LNCaP clone FGC (cell line): ENCODE results near the gene GPR33.
"Not testable (repeated sequence)": the region's sequence is repeated elsewhere in the genome, so short reads cannot be mapped to it uniquely, and the experiment has no call there.

Experiments used
- DNase-seq: peaks from one replicate; pipeline ENCODE4 v3.0.0-alpha.2; 2011; ENCODE audit warnings: low read depth
- H3K4me3 ChIP-seq: 2 replicates; pipeline ENCODE4 v1.5.1; 2011; ENCODE audit warnings: mild to moderate bottlenecking, low read depth, low read length, control low read depth
- TF ChIP-seq, protein P1 (sequence below): IDR thresholded peaks from 2 replicates; pipeline ENCODE4 v1.5.1; 2012; ENCODE audit warnings: mild to moderate bottlenecking; ENCODE audit not compliant: control insufficient read depth, insufficient read depth; ENCODE audit errors: extremely low read depth

GPR33 gene

DNA sequence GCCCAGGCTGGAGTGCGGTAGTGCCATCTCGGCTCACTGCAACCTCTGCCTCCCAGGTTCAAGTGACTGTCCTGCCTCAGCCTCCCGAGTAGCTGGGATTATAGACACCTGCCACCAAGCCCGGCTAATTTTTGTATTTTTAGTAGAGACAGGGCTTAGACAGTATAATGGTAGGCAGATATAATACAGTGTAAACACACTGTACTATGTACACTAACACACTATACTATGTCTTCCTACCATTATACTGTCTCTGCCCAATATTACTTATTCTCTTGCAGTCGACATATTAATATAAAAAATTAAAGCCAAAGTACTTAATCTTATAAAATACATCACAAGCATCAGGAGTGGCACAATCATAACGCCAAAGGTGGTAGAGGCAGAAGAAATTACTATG, 45.6 kb downstream of the GPR33 start:
- no peak overlapping the region for H3K4me3 ChIP-seq
- DNase-seq: no peak
- TF ChIP-seq, protein P1, sequence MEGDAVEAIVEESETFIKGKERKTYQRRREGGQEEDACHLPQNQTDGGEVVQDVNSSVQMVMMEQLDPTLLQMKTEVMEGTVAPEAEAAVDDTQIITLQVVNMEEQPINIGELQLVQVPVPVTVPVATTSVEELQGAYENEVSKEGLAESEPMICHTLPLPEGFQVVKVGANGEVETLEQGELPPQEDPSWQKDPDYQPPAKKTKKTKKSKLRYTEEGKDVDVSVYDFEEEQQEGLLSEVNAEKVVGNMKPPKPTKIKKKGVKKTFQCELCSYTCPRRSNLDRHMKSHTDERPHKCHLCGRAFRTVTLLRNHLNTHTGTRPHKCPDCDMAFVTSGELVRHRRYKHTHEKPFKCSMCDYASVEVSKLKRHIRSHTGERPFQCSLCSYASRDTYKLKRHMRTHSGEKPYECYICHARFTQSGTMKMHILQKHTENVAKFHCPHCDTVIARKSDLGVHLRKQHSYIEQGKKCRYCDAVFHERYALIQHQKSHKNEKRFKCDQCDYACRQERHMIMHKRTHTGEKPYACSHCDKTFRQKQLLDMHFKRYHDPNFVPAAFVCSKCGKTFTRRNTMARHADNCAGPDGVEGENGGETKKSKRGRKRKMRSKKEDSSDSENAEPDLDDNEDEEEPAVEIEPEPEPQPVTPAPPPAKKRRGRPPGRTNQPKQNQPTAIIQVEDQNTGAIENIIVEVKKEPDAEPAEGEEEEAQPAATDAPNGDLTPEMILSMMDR: no peak

DNA sequence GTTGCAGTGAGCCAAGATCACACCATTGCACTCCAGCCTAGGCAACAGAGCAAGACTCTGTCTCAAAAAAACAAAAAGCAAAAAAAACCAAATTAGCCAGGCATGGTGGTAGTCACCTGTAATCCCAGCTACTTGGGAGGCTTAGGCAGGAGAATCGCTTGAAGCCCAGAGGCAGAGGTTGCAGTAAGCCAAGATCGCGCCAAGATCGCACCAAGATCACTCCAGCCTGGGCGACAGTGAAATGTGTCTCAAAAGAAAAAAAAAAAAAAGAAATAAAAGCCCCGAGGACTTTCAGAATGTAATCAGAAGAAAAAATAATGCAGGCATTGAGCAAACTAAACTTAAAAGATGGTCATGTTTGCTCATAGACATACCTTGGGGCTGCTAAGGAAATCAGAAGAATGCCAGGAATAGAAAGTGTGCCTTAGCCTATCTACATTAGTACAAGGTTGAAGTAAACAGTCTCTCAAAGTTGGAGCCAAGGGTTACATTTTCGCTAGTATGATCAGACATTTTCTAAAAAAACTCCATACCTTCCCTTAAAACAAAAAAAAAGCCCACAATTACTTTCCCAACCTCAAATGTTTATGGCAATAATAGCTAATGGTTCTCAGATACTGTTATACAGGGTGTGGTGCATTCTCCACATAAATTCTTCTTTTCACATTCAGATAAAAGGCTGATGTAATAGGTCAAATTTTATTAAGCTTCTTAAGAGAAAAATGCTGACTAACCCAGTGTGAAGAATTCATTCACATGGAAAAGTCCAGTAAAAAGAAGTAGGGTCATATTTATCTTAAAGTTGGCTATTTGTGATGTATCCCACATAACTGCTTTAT, 46.3 kb downstream of the GPR33 start:
- no peak for DNase-seq
- H3K4me3 ChIP-seq: no peak overlapping the region

DNA sequence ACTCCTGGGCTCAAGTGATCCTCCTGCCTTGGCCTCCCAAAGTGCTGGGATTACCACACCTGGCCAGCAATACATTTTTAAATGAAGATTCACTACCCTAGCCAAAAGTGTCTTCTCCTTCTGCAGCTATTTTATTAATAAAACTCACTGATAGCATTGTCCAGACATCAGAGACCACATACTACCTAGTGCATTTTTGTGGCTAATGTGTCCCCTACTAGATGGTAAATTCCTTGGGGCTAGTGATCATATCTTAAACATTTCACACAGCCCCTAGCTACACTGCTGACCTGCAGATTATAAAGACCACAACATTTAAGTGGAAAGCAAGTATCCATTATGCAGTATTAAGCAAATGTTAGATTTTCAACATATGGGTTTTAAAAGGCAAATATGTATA, 47.6 kb downstream of the GPR33 start:
- no peak overlapping the region for H3K4me3 ChIP-seq
- DNase-seq: no peak
- TF ChIP-seq, protein P1: no peak

More for the DNA sequence above, 46.3 kb downstream of the GPR33 start:
- TF ChIP-seq, protein P1: no peak

DNA sequence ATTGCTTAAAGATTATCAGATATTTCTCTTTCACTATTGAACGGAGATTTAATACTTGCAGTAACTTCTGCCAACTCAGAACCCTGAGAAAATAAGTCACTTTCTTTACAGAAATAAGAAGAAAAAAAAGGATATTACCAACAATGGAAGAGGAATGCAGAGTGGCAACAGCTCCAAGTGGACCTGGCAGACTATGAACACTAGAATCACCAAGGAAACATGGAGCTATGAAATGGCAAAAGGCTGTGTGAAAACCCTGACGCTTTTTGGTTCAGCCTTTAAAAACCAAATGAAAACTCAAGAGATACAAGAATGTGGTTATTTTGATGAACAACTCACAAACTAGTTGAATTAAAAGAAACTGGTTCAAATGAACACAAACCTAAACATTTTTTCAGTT, 48.3 kb downstream of the GPR33 start:
- H3K4me3 ChIP-seq: no peak overlapping the region
- DNase-seq: no peak
- TF ChIP-seq, protein P1: no peak

DNA sequence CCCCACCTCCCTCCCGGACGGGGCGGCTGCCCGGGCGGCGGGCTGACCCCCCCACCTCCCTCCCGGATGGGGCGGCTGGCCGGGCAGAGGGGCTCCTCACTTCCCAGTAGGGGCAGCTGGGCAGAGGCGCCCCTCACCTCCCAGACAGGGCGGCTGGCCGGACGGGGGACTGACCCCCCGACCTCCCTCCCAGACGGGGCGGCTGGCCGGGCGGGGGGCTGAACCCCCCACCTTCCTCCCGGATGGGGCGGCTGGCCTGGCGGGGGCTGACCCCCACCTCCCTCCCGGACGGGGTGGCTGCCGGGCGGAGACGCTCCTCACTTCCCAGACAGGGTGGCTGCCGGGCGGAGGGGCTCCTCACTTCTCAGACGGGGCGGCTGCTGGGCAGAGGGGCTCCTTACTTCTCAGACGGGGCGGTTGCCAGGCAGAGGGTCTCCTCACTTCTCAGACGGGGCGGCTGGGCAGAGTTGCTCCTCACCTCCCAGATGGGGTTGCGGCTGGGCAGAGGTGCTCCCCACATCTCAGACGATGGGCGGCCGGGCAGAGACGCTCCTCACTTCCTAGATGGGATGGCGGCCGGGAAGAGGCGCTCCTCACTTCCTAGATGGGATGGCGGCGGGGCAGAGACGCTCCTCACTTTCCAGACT, 50.7 kb downstream of the GPR33 start:
- H3K4me3 ChIP-seq, DNase-seq: not testable (repeated sequence)

DNA sequence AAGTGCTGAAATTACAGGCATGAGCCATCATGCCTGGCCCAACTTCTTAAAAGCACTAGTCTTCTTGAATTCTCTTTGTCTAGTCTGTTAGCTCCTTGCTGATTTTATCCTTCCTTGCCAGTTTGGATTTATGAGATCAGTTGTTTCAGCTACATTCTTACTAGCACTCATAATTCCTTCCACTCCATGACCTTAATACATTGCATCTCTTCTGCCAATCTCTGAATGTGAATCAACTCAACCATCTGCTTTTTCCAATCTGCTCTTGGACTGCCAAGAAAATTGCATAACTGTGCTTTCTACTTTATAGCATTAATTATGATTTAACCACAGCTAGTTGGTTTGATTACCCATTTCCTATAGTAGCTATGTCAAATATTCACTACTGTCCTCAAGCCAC, 52.6 kb downstream of the GPR33 start:
- TF ChIP-seq, protein P1: no peak
- no peak for DNase-seq

More for the DNA sequence above, 52.6 kb downstream of the GPR33 start:
- H3K4me3 ChIP-seq: no peak overlapping the region
